SK-N-SH (cell line): ENCODE results near the gene CCM2. TPM values are rescaled to one million over a fixed set of nuclear protein-coding genes. Genes with fewer than 3 reads are reported as not detected.

Experiments used
- CTCF ChIA-PET: fragments of 300-600, 350-600 bp; formaldehyde crosslinking; extraction: SDS; loops from one replicate; lab custom pipeline; 2021; lab: Yijun Ruan, JAX
- POLR2A ChIA-PET: fragments of 350-600 bp; sonication (Branson Sonifier 250); formaldehyde crosslinking; extraction: SDS; loops from one replicate; lab custom pipeline; 2020; ENCODE audit warnings: antibody characterized with exemption, inconsistent platforms; lab: Yijun Ruan, JAX
- DNase-seq: peaks from one replicate; pipeline ENCODE4 v3.0.0; 2012
- H2AFZ ChIP-seq: fragments of 200-600 bp; sonication (generic); 2 replicates; pipeline ENCODE4 v1.8.1; 2016; ENCODE audit warnings: antibody characterized with exemption, mild to moderate bottlenecking, low read depth
- H3F3A ChIP-seq: fragments of 200-600 bp; sonication (generic); replicated peaks from 2 replicates; pipeline ENCODE3; 2016; ENCODE audit warnings: antibody characterized with exemption, mild to moderate bottlenecking; ENCODE audit not compliant: insufficient read depth
- H3K27ac ChIP-seq, 2 experiments: fragments of 200-500 bp in 1 of 2; fragments of 200-600 bp in 1 of 2; sonication (Bioruptor generic) in 1 of 2; sonication (generic), shearing (Covaris generic) in 1 of 2; 2 replicates each; pipeline versions ENCODE4 v1.5.1 to v1.6.1; 2014 to 2016; ENCODE audit warnings: low read depth in 2 of 2, inconsistent platforms in 1 of 2, low read length in 1 of 2, mild to moderate bottlenecking in 1 of 2, mixed read lengths in 1 of 2
- H3K27me3 ChIP-seq: fragments of 200-600 bp; sonication (generic), shearing (Covaris generic); 2 replicates; pipeline ENCODE4 v1.6.1; 2016; ENCODE audit warnings: mixed run types; ENCODE audit not compliant: insufficient read depth
- H3K36me3 ChIP-seq, 2 experiments: fragments of 200-500 bp in 1 of 2; fragments of 200-600 bp in 1 of 2; sonication (Bioruptor generic) in 1 of 2; sonication (generic) in 1 of 2; replicated peaks in 1 of 2; 2 replicates each; pipeline versions ENCODE3 to v1.5.1; 2014 to 2016; ENCODE audit warnings: low read length in 1 of 2, mild to moderate bottlenecking in 1 of 2; ENCODE audit not compliant: insufficient read depth in 2 of 2, control insufficient read depth in 1 of 2
- H3K4me1 ChIP-seq, 2 experiments: fragments of 200-500 bp in 1 of 2; fragments of 200-600 bp in 1 of 2; sonication (Bioruptor generic) in 1 of 2; sonication (generic), shearing (Covaris generic) in 1 of 2; 2 replicates each; pipeline versions ENCODE4 v1.5.1 to v1.6.1; 2014 to 2016; ENCODE audit warnings: low read depth in 1 of 2, low read length in 1 of 2, mixed run types in 1 of 2; ENCODE audit not compliant: insufficient read depth in 2 of 2, control insufficient read depth in 1 of 2
- H3K4me2 ChIP-seq: fragments of 200-600 bp; sonication (generic), shearing (Covaris generic); 2 replicates; pipeline ENCODE4 v1.6.1; 2017; ENCODE audit warnings: mixed run types
- H3K4me3 ChIP-seq, 2 experiments: fragments of 200-500 bp in 1 of 2; fragments of 200-600 bp in 1 of 2; sonication (Bioruptor generic) in 1 of 2; sonication (generic), shearing (Covaris generic) in 1 of 2; 2 replicates each; pipeline versions ENCODE4 v1.5.1 to v1.8.1; 2014 to 2016; ENCODE audit warnings: low read depth in 2 of 2, inconsistent platforms in 1 of 2, low read length in 1 of 2, mild to moderate bottlenecking in 1 of 2, mixed read lengths in 1 of 2, moderate library complexity in 1 of 2
- H3K79me2 ChIP-seq: fragments of 200-600 bp; sonication (generic); 2 replicates; pipeline ENCODE4 v1.8.1; 2017; ENCODE audit warnings: mild to moderate bottlenecking; ENCODE audit not compliant: insufficient read depth
- H3K9ac ChIP-seq: fragments of 200-600 bp; sonication (generic); 2 replicates; pipeline ENCODE4 v1.6.1; 2017; ENCODE audit warnings: mixed run types
- H3K9me2 ChIP-seq: fragments of 200-600 bp; sonication (generic); 2 replicates; pipeline ENCODE4 v1.6.1; 2017; ENCODE audit warnings: mixed run types
- H3K9me3 ChIP-seq: fragments of 200-600 bp; sonication (generic); 2 replicates; pipeline ENCODE4 v1.6.1; 2017; ENCODE audit warnings: mixed run types, mild to moderate bottlenecking, moderate library complexity
- H4K20me1 ChIP-seq: fragments of 200-600 bp; sonication (generic); 2 replicates; pipeline ENCODE4 v1.6.1; 2017; ENCODE audit warnings: mild to moderate bottlenecking, mixed run types; ENCODE audit not compliant: insufficient read depth
- EP300 ChIP-seq, 2 experiments: IDR thresholded peaks; 2 replicates each; pipeline versions ENCODE4 v1.4.0 to v1.6.1; 2012; ENCODE audit warnings: borderline replicate concordance in 1 of 2, low read depth in 1 of 2, low read length in 1 of 2
- EZH2phosphoT487 ChIP-seq: fragments of 200-600 bp; sonication (generic); IDR thresholded peaks from 2 replicates; pipeline ENCODE4 v1.6.1; 2017; ENCODE audit warnings: low read depth, mixed run types, mild to moderate bottlenecking, antibody characterized with exemption, moderate library complexity, borderline replicate concordance
- FOXJ3 ChIP-seq: sonication (generic); formaldehyde crosslinking; IDR thresholded peaks from 2 replicates; pipeline ENCODE4 v1.5.1; 2020; ENCODE audit warnings: mild to moderate bottlenecking, missing genetic modification reagents
- FOXM1 ChIP-seq: IDR thresholded peaks from 2 replicates; pipeline ENCODE4 v1.4.0; 2012; ENCODE audit warnings: low read depth, mild to moderate bottlenecking
- MAX ChIP-seq: IDR thresholded peaks from 2 replicates; pipeline ENCODE4 v1.4.0; 2012; ENCODE audit warnings: low read depth
- NRF1 ChIP-seq: IDR thresholded peaks from 2 replicates; pipeline ENCODE4 v1.6.1; 2012; ENCODE audit warnings: low read depth, mild to moderate bottlenecking, low read length
- RCOR1 ChIP-seq: fragments of 150-350 bp; IDR thresholded peaks from 2 replicates; pipeline ENCODE4 v1.6.1; 2017; ENCODE audit warnings: antibody characterized with exemption, low read length
- RXRA ChIP-seq: IDR thresholded peaks from 2 replicates; pipeline ENCODE4 v1.4.0; 2012; ENCODE audit warnings: low read depth, mild to moderate bottlenecking, borderline replicate concordance
- SIN3A ChIP-seq: IDR thresholded peaks from 2 replicates; pipeline ENCODE4 v1.6.1; 2012; ENCODE audit warnings: low read depth, mild to moderate bottlenecking, low read length, moderate library complexity, borderline replicate concordance
- SMC3 ChIP-seq: IDR thresholded peaks from 2 replicates; pipeline ENCODE4 v1.6.1; 2012; ENCODE audit warnings: low read depth, low read length, improper control_type of control experiment
- USF1 ChIP-seq: IDR thresholded peaks from 2 replicates; pipeline ENCODE4 v1.4.0; 2012; ENCODE audit warnings: low read depth, borderline replicate concordance
- USF2 ChIP-seq: fragments of 150-350 bp; IDR thresholded peaks from 2 replicates; pipeline ENCODE4 v1.6.1; 2017; ENCODE audit warnings: antibody characterized with exemption, low read length, low read depth, borderline replicate concordance
- ZBTB33 ChIP-seq: IDR thresholded peaks from 2 replicates; pipeline ENCODE4 v1.4.0; 2012; ENCODE audit warnings: low read depth, borderline replicate concordance
- WGBS: methylation state at CpG from one replicate; pipeline ENCODE4 v1.1.6; 2017; ENCODE audit warnings: low lambda C conversion rate; 5-methylcytosine and 5-hydroxymethylcytosine counted together
- polyA plus RNA-seq, 3 experiments: library from polyadenylated mRNA; depleted of rRNA; stranded (reverse); fragments of >200 nt; gene quantifications; 2 replicates each; pipeline ENCODE4 v1.2.3, GENCODE V29; 2012

Gene CCM2
- polyA plus RNA-seq, 1 of the 3 experiments (the other 2 are of a cell fraction) = 83.2 TPM

GRCh38 chr7:45075355-45075644 is 75.3 kb downstream of the CCM2 start:
- ChIA-PET POLR2A (no interaction called here), CTCF (interaction anchor here (0.6 to 6.6 kb wide), 3 partner anchors 36 to 200 kb away, joined by 3 to 36 read pairs (median 3); partner anchors contain the start of gene TBRG4)
- peaks cover 0 to 40% of the 10 kb centered on the region in 2 experiments; a peak in 1 of 4 replicates for H3K4me1 ChIP-seq
- 0 out of 2 replicates have a peak, but pooled peaks cover 3% of the 10 kb centered on the region for H3K79me2 ChIP-seq
- no peaks in the 10 kb centered on the region for H3K27me3 ChIP-seq
- H3K4me2 ChIP-seq = no peak overlapping the region
- no peak for DNase-seq
- H3K9ac ChIP-seq = no peak overlapping the region
- peak overlapping the region in 1 of 2 experiments; percentile 11; a peak in 1 of 4 replicates for H3K27ac ChIP-seq
- H2AFZ ChIP-seq = no peak overlapping the region
- no peaks in the 10 kb centered on the region for H4K20me1 ChIP-seq
- no peak overlapping the region for H3K4me3 ChIP-seq
- H3K9me2 ChIP-seq = no peaks in the 10 kb centered on the region
- H3K9me3 ChIP-seq = no peaks in the 10 kb centered on the region
- peaks cover 14 to 53% of the 10 kb centered on the region in 2 experiments for H3K36me3 ChIP-seq
- WGBS = 100% methylated on average over 1 of the region's 1 CpG
- H3F3A ChIP-seq = peaks cover 3% of the 10 kb centered on the region
- TF ChIP-seq RCOR1 (no peak), RXRA (no peak), FOXJ3 (CRISPR knock-in tag) (no peak), USF2 (no peak), USF1 (no peak), ZBTB33 (no peak), EP300 (IDR thresholded peaks at IDR 0.05; ENCODE audit: borderline replicate concordance in 1 of 2, low read depth in 1 of 2, low read length in 1 of 2) (no peak), MAX (no peak), NRF1 (no peak), SIN3A (no peak), SMC3 (no peak), FOXM1 (no peak), EZH2phosphoT487 (no peak)
